Chondrocyte (in vitro differentiated cells): ENCODE measurements around the gene KCNAB1. TPM values are rescaled to one million over a fixed set of nuclear protein-coding genes. Genes with fewer than 3 reads are reported as not detected.

ENCODE experiments used
- DNase-seq: peaks from one replicate; pipeline ENCODE4 v3.0.0; 2021; ENCODE audit warnings: mixed read lengths, low spot score
- H3K27ac Mint-ChIP-seq: one replicate; pipeline ENCODE4 v1.8.0; 2021; ENCODE audit warnings: mild to moderate bottlenecking, moderate library complexity, mixed read lengths; ENCODE audit not compliant: unreplicated experiment
- H3K27me3 Mint-ChIP-seq: 2 replicates; pipeline ENCODE4 v1.8.0; 2021; ENCODE audit warnings: low read depth, mixed read lengths
- H3K36me3 Mint-ChIP-seq: 2 replicates; pipeline ENCODE4 v1.8.0; 2021; ENCODE audit warnings: low read depth, mixed read lengths
- H3K4me1 Mint-ChIP-seq: 2 replicates; pipeline ENCODE4 v1.8.0; 2021; ENCODE audit warnings: low read depth, mild to moderate bottlenecking, mixed read lengths
- H3K4me3 Mint-ChIP-seq: one replicate; pipeline ENCODE4 v1.8.0; 2021; ENCODE audit warnings: mild to moderate bottlenecking, moderate library complexity, mixed read lengths; ENCODE audit not compliant: unreplicated experiment
- H3K9me3 Mint-ChIP-seq: 2 replicates; pipeline ENCODE4 v1.8.0; 2021; ENCODE audit warnings: low read depth, mixed read lengths
- total RNA-seq: library from RNA; stranded (reverse); gene quantifications from 3 replicates; pipeline ENCODE4 v1.2.1, GENCODE V29; 2021
- TF ChIP-seq, protein P1 (sequence below): fragments of 200-600 bp; sonication (generic); IDR thresholded peaks from 2 replicates; pipeline ENCODE4 v1.5.0; 2021; ENCODE audit warnings: antibody characterized with exemption, mild to moderate bottlenecking, moderate library complexity

KCNAB1 gene
- total RNA-seq, 1 donor from 2014 or later = 3.4 TPM

DNA sequence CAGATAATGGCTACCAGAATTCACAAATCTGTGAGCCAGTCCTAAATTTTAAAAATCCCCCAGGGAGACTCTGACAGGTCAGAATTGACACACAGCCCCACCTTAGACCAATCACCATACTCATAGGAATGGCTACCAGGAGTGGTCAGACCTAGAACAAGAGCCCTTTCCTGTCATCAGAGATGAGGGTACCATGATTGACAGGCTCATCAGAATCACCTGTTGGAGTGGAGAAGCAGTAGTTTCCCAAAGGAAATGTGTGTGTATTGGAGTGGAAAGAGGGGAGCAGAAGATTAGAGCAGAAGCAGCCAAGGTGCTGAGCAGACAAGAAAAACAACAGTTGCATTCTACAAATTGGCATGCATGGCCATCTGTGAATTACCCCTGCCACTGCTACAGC, 461.6 kb downstream of the KCNAB1 start:
- H3K36me3 Mint-ChIP-seq = no peaks in the 10 kb centered on the region
- no peaks in the 10 kb centered on the region for H3K27me3 Mint-ChIP-seq
- H3K9me3 Mint-ChIP-seq = no peaks in the 10 kb centered on the region
- peaks cover 5% of the 10 kb centered on the region for H3K4me1 Mint-ChIP-seq
- no peak overlapping the region for H3K27ac Mint-ChIP-seq
- H3K4me3 Mint-ChIP-seq = no peak overlapping the region
- TF ChIP-seq, protein P1, sequence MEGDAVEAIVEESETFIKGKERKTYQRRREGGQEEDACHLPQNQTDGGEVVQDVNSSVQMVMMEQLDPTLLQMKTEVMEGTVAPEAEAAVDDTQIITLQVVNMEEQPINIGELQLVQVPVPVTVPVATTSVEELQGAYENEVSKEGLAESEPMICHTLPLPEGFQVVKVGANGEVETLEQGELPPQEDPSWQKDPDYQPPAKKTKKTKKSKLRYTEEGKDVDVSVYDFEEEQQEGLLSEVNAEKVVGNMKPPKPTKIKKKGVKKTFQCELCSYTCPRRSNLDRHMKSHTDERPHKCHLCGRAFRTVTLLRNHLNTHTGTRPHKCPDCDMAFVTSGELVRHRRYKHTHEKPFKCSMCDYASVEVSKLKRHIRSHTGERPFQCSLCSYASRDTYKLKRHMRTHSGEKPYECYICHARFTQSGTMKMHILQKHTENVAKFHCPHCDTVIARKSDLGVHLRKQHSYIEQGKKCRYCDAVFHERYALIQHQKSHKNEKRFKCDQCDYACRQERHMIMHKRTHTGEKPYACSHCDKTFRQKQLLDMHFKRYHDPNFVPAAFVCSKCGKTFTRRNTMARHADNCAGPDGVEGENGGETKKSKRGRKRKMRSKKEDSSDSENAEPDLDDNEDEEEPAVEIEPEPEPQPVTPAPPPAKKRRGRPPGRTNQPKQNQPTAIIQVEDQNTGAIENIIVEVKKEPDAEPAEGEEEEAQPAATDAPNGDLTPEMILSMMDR = no peak
- no peak for DNase-seq

DNA sequence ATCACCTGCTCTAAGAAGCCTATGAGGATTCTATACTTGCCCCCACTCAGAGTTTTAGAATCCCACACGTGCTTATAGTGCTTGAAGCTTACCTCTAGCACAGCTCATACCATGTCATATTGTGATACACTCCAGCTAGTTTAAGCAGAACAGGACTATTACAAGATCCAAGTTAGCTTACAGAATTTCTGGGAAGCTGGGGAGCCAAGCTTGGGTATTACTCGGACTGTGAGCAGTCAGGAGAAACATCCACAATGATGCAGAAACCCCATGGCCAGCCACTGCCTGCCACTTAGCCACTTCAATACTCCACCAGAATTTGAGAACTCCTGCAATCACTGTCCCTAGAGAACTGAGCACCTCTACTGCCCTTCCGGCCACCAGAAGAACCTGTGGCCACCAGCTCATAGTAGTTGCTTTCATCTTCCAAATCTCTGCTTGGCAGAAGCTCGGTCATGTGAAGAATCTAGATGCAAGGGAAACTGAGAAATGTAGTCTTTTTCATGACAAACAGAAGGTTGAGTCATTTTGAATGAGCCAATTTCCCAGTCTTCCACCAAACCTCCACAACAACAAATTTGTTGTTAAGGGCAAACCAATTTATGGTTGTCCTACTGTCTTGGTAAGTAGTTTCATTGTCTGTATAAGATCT, 462.3 kb downstream of the KCNAB1 start:
- Mint-ChIP-seq H3K4me3 (no peak overlapping the region), H3K27ac (no peak overlapping the region), H3K9me3 (no peaks in the 10 kb centered on the region), H3K27me3 (no peaks in the 10 kb centered on the region), H3K36me3 (no peaks in the 10 kb centered on the region), H3K4me1 (peaks cover 12% of the 10 kb centered on the region)
- no peak for DNase-seq
- TF ChIP-seq, protein P1 = no peak

DNA sequence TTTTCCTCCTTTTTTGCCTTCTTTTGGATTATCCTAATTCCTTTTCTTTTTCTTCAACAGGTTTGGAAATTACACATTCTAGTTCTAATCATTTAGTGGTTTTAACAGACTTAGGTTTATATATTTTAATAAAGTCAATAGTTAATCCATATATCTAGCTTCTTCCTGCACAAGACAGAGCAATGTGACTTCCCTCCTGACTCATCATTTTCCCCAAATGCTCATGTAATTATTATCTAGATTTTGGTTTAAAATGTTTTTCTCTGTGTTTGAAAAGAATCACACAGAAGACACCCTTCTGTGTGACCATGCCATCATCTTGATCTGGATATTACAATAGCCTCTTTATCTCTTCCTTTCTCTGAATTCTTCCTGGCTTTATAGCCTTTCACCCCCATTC, 463.1 kb downstream of the KCNAB1 start:
- Mint-ChIP-seq H3K9me3 (no peaks in the 10 kb centered on the region), H3K27ac (no peak overlapping the region), H3K4me1 (peaks cover 12% of the 10 kb centered on the region), H3K27me3 (no peaks in the 10 kb centered on the region), H3K4me3 (no peak overlapping the region), H3K36me3 (no peaks in the 10 kb centered on the region)
- TF ChIP-seq, protein P1 = no peak
- no peak for DNase-seq

DNA sequence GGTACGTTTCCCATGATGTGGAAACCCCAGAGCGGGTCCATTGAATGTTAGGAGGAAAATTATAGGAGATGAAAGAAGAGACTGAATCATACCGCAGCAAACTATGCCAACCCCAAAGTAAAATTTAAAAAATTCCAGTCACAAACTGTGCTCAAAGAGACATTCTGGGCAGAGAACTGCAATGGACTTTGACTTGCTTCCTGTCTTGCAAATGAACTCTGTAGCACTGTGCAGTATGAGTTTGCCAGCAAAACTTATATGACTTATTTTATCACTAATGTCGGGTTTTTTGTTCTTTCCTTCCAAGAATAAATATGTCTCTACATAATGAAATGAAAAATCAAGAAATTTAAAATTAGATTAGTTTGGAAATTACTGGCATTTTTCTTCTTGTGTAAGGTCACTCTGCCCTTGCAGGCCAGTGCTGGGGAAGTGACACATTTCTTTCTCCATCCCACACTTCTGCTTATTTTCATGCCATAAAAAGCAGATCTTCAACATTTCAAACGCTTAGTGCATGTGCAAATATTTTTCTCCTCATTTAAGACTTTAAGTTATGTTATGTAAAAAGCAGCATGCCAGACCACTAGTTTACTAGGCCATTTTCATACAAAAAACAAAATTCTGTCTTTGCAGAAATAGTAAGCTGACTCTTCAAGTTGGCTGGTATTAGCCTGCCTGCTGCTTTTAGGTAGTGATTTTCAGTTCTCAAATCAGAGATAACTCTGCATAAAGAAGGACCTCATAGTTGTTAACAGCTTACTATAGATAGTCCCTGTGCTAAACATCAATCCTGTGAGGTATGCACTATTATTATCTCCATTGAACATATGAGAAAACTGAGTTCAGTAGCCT, 466.8 kb downstream of the KCNAB1 start:
- no peaks in the 10 kb centered on the region for H3K9me3 Mint-ChIP-seq
- H3K27me3 Mint-ChIP-seq = no peaks in the 10 kb centered on the region
- no peak for DNase-seq
- peaks cover 12% of the 10 kb centered on the region for H3K4me1 Mint-ChIP-seq
- H3K27ac Mint-ChIP-seq = no peak overlapping the region
- H3K4me3 Mint-ChIP-seq = no peak overlapping the region
- H3K36me3 Mint-ChIP-seq = peaks cover 2% of the 10 kb centered on the region
- TF ChIP-seq, protein P1 = no peak

DNA sequence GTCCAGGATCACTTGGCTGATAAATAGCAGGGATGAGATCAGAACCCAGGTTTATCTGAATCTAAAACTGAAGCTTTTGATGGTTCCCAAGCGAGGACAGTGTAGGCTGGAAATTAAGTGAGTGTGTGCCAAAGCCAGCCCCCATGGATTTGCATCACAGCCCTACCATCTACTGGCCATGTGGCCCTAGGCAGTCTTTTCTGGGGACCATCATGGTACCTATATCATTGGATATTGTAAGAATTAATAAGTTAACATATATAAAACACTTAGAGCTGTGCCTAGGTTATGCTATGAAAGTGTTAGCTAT, 467.3 kb downstream of the KCNAB1 start:
- Mint-ChIP-seq H3K36me3 (peaks cover 2% of the 10 kb centered on the region), H3K4me1 (peaks cover 12% of the 10 kb centered on the region), H3K27ac (no peak overlapping the region), H3K27me3 (no peaks in the 10 kb centered on the region), H3K9me3 (no peaks in the 10 kb centered on the region), H3K4me3 (no peak overlapping the region)
- DNase-seq = no peak
- TF ChIP-seq, protein P1 = no peak

Other genes with a start within 250 kb of the KCNAB1 start
- 56.0 to 66.8 TPM (median 56.4 TPM) in 3 replicates for gene GMPS, start 249.9 kb upstream of the KCNAB1 start, total RNA-seq